Endothelial cell of hepatic sinusoid (primary cell): ENCODE results near the gene CALY.

Experiments
- in situ Hi-C: cut with HindIII; loops from 2 replicates; pipeline ENCODE4 v1.10.0; 2017; ENCODE audit warnings: low sequenced_read_pairs

The CALY gene

GRCh38 chr10:133353988-133354605 is 17.4 kb upstream of the CALY start:
- in situ Hi-C loops: no loop called here

GRCh38 chr10:133353202-133353959 is 16.7 kb upstream of the CALY start:
- in situ Hi-C loops: no loop called here

- in situ Hi-C loops: no loop called here
Measured at GRCh38 chr10:133351408-133352318, 15.0 kb upstream of the CALY start.

GRCh38 chr10:133350950-133351329 is 14.2 kb upstream of the CALY start:
- in situ Hi-C loops: no loop called here

- in situ Hi-C loops: no loop called here
Measured at GRCh38 chr10:133350283-133350949, 13.7 kb upstream of the CALY start.

- in situ Hi-C loops: no loop called here
Measured at GRCh38 chr10:133349577-133350011, 12.9 kb upstream of the CALY start.

- in situ Hi-C loops: no loop called here
Measured at GRCh38 chr10:133349160-133349568, 12.5 kb upstream of the CALY start.

- in situ Hi-C loops: no loop called here
Measured at GRCh38 chr10:133347710-133348517, 11.2 kb upstream of the CALY start.

- in situ Hi-C loops: no loop called here
Measured at GRCh38 chr10:133346413-133346812, 9.7 kb upstream of the CALY start.

GRCh38 chr10:133344236-133344635 is 7.5 kb upstream of the CALY start:
- in situ Hi-C loops: no loop called here

GRCh38 chr10:133343558-133343957 is 6.9 kb upstream of the CALY start:
- in situ Hi-C loops: no loop called here

GRCh38 chr10:133342942-133343341 is 6.2 kb upstream of the CALY start:
- in situ Hi-C loops: no loop called here

- in situ Hi-C loops: no loop called here
Measured at GRCh38 chr10:133341983-133342382, 5.3 kb upstream of the CALY start.

GRCh38 chr10:133339708-133340380 is 3.1 kb upstream of the CALY start:
- in situ Hi-C loops: no loop called here

GRCh38 chr10:133338080-133339071 is 1.7 kb upstream of the CALY start:
- in situ Hi-C loops: no loop called here

GRCh38 chr10:133337370-133337725 is 652 bp upstream of the CALY start:
- in situ Hi-C loops: no loop called here

- in situ Hi-C loops: no loop called here
Measured at GRCh38 chr10:133336118-133336576, 549 bp downstream of the CALY start.
